ENCODE results near the gene ST7L.

GRCh38 chr1:112533029-112533428 lies 85.9 kb downstream of the ST7L start:
- TF ChIP-seq, protein P1, sequence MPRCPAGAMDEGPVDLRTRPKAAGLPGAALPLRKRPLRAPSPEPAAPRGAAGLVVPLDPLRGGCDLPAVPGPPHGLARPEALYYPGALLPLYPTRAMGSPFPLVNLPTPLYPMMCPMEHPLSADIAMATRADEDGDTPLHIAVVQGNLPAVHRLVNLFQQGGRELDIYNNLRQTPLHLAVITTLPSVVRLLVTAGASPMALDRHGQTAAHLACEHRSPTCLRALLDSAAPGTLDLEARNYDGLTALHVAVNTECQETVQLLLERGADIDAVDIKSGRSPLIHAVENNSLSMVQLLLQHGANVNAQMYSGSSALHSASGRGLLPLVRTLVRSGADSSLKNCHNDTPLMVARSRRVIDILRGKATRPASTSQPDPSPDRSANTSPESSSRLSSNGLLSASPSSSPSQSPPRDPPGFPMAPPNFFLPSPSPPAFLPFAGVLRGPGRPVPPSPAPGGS (IDR thresholded peaks at IDR 0.05; ENCODE audit: borderline replicate concordance, insufficient read depth, low read depth, low read length, poor library complexity, severe bottlenecking), result no peak
- TF ChIP-seq, protein P2, sequence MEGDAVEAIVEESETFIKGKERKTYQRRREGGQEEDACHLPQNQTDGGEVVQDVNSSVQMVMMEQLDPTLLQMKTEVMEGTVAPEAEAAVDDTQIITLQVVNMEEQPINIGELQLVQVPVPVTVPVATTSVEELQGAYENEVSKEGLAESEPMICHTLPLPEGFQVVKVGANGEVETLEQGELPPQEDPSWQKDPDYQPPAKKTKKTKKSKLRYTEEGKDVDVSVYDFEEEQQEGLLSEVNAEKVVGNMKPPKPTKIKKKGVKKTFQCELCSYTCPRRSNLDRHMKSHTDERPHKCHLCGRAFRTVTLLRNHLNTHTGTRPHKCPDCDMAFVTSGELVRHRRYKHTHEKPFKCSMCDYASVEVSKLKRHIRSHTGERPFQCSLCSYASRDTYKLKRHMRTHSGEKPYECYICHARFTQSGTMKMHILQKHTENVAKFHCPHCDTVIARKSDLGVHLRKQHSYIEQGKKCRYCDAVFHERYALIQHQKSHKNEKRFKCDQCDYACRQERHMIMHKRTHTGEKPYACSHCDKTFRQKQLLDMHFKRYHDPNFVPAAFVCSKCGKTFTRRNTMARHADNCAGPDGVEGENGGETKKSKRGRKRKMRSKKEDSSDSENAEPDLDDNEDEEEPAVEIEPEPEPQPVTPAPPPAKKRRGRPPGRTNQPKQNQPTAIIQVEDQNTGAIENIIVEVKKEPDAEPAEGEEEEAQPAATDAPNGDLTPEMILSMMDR (IDR thresholded peaks at IDR 0.05 in 2 of 3, conservative IDR thresholded peaks at IDR 0.05 in 1 of 3; ENCODE audit: control insufficient read depth in 2 of 3, extremely low read depth in 1 of 3, insufficient read depth in 1 of 3, low read depth in 3 of 3, low read length in 3 of 3), result no peak
- TF ChIP-seq, protein P3, sequence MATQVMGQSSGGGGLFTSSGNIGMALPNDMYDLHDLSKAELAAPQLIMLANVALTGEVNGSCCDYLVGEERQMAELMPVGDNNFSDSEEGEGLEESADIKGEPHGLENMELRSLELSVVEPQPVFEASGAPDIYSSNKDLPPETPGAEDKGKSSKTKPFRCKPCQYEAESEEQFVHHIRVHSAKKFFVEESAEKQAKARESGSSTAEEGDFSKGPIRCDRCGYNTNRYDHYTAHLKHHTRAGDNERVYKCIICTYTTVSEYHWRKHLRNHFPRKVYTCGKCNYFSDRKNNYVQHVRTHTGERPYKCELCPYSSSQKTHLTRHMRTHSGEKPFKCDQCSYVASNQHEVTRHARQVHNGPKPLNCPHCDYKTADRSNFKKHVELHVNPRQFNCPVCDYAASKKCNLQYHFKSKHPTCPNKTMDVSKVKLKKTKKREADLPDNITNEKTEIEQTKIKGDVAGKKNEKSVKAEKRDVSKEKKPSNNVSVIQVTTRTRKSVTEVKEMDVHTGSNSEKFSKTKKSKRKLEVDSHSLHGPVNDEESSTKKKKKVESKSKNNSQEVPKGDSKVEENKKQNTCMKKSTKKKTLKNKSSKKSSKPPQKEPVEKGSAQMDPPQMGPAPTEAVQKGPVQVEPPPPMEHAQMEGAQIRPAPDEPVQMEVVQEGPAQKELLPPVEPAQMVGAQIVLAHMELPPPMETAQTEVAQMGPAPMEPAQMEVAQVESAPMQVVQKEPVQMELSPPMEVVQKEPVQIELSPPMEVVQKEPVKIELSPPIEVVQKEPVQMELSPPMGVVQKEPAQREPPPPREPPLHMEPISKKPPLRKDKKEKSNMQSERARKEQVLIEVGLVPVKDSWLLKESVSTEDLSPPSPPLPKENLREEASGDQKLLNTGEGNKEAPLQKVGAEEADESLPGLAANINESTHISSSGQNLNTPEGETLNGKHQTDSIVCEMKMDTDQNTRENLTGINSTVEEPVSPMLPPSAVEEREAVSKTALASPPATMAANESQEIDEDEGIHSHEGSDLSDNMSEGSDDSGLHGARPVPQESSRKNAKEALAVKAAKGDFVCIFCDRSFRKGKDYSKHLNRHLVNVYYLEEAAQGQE (IDR thresholded peaks at IDR 0.05; ENCODE audit: low read depth, low read length), result no peak
- TF ChIP-seq RAD21 (IDR thresholded peaks at IDR 0.05; ENCODE audit: insufficient read depth, low read depth, low read length), result no peak
- no peak for TF ChIP-seq CREB1 (IDR thresholded peaks at IDR 0.05; ENCODE audit: low read depth)
- no peak for TF ChIP-seq EZH2 (IDR thresholded peaks at IDR 0.05; ENCODE audit: borderline replicate concordance, control insufficient read depth, low read depth, low read length)
- TF ChIP-seq KDM1A (IDR thresholded peaks at IDR 0.05; ENCODE audit: borderline replicate concordance), result no peak
- no peak for TF ChIP-seq HDAC6 (IDR thresholded peaks at IDR 0.05; ENCODE audit: unreplicated experiment)
- no peak for TF ChIP-seq POLR2AphosphoS5 (IDR thresholded peaks at IDR 0.05; ENCODE audit: low read length)
- no peak for TF ChIP-seq ZNF384 (IDR thresholded peaks at IDR 0.05; ENCODE audit: borderline replicate concordance, low read depth, low read length)
- TF ChIP-seq GABPA (IDR thresholded peaks at IDR 0.05; ENCODE audit: low read depth), result no peak
- no peak for TF ChIP-seq JUNB (IDR thresholded peaks at IDR 0.05)

Measured in GM12878 (cell line).